IPS DF 6.9 (cell line): ENCODE data around the gene ADAMTS7.
"Not testable (repeated sequence)": the region's sequence is repeated elsewhere in the genome, so short reads cannot be mapped to it uniquely, and the experiment has no call there.

Experiments used
- DNase-seq: peaks from one replicate; pipeline ENCODE4 v3.0.0-alpha.2; 2013; ENCODE audit warnings: low read depth, low spot score
- H3K27ac ChIP-seq: one replicate; pipeline ENCODE4 v1.5.1; 2013; ENCODE audit warnings: low read length, control low read depth
- H3K27me3 ChIP-seq: 2 replicates; pipeline ENCODE4 v1.6.1; 2013; ENCODE audit warnings: mild to moderate bottlenecking, low read length; ENCODE audit not compliant: control insufficient read depth, insufficient read depth
- H3K36me3 ChIP-seq: 2 replicates; pipeline ENCODE4 v1.6.1; 2013; ENCODE audit warnings: low read length; ENCODE audit not compliant: control insufficient read depth, insufficient read depth
- H3K4me1 ChIP-seq: 2 replicates; pipeline ENCODE4 v1.6.1; 2013; ENCODE audit warnings: low read length; ENCODE audit not compliant: control insufficient read depth, insufficient read depth
- H3K4me3 ChIP-seq: 2 replicates; pipeline ENCODE4 v1.5.1; 2013; ENCODE audit warnings: mild to moderate bottlenecking, low read length
- H3K9me3 ChIP-seq: 2 replicates; pipeline ENCODE4 v1.6.1; 2013; ENCODE audit warnings: low read length, inconsistent platforms; ENCODE audit not compliant: control insufficient read depth, insufficient read depth
- WGBS: extraction: QIAGEN DNeasy Blood & Tissue Kit; methylation state at CpG from one replicate; pipeline ENCODE4 v1.1.7; 2013; ENCODE audit warnings: mixed read lengths, missing lambda C conversion rate; ENCODE audit not compliant: insufficient read length, insufficient coverage; 5-methylcytosine and 5-hydroxymethylcytosine counted together

The ADAMTS7 gene

DNA sequence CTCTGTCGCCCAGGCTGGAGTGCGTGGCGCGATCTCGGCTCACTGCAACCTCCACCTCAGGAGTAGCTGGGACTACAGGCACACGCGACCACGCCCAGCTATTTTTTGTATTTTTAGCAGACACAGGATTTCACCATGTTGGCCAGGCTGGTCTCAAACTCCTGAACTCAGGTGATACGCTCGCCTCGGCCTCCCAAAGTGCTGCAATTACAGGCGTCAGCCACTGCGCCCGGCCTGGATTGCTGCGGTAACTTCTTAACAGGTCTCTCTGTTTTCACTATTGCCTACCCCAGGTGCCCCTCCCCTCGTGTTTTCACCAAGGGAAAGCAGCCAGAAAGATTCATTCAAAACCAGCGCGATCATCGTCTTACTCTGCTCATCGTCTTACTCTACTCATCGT, 10.5 kb downstream of the ADAMTS7 start:
- no peaks in the 10 kb centered on the region for H3K9me3 ChIP-seq
- H3K27ac ChIP-seq = no peak overlapping the region
- no peaks in the 10 kb centered on the region for H3K27me3 ChIP-seq
- no peak for DNase-seq
- peaks cover 12% of the 10 kb centered on the region for H3K36me3 ChIP-seq
- no CpG with 5 or more reads among the region's 21 CpGs for WGBS
- H3K4me1 ChIP-seq = peaks cover 4% of the 10 kb centered on the region; the same call in 1 of the 2 replicates
- no peak overlapping the region for H3K4me3 ChIP-seq

DNA sequence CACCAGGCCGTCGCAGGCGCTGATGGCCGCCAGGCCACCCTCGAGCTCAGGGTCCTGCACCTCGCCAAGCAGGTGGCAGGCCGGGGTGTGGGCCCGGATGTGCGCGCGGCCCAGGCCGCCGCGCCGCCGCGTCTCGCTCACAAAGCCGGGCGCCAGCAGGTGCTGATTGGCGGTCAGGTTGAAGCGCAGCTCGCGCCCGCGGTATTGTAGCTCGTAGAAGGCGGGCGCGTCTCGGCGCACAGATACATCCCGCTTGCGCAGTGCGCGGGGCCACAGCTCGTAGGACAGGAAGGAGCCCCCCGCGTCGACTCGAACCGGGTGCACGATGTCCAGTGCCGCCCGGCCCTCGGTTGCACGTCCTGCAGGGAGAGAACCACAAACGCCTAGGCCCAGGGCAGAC, 11.1 kb downstream of the ADAMTS7 start:
- no peak overlapping the region for H3K4me3 ChIP-seq
- no peak for DNase-seq
- H3K4me1 ChIP-seq = peaks cover 4% of the 10 kb centered on the region; the same call in 1 of the 2 replicates
- no peak overlapping the region for H3K27ac ChIP-seq
- H3K36me3 ChIP-seq = peaks cover 14% of the 10 kb centered on the region
- no CpG with 5 or more reads among the region's 48 CpGs for whole genome bisulfite sequencing
- no peaks in the 10 kb centered on the region for H3K9me3 ChIP-seq
- H3K27me3 ChIP-seq = no peaks in the 10 kb centered on the region

- peaks cover 19% of the 10 kb centered on the region for H3K36me3 ChIP-seq
- not testable (repeated sequence) for DNase-seq, H3K27me3 ChIP-seq, H3K9me3 ChIP-seq, H3K27ac ChIP-seq, H3K4me3 ChIP-seq, H3K4me1 ChIP-seq
- WGBS = no CpG with 5 or more reads among the region's 7 CpGs
Observed at GRCh38 chr15:78799102-78799501, 12.2 kb downstream of the ADAMTS7 start.

DNA sequence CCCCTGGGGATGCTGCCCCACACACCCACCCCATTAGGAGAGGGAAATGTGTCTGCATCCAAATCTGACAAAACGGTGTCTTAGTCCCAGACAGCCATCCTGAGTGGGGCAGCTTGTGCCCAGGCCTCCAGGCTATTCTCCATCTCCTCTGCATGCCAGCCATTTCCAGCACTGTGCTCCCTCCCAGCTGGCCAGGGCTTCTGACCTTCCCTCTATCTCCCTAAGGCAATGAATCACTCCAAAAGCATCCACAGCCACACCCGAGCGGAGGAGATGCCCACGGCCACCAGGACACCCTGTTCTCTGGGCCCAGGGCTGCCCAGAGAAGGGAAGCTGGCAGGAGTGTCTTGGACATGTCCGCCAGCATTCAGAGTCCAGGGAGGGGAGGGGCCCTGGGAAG, 12.9 kb downstream of the ADAMTS7 start:
- H3K27ac ChIP-seq, DNase-seq, H3K4me1 ChIP-seq, H3K4me3 ChIP-seq, H3K27me3 ChIP-seq, H3K9me3 ChIP-seq: not testable (repeated sequence)
- peaks cover 19% of the 10 kb centered on the region for H3K36me3 ChIP-seq
- WGBS = no CpG with 5 or more reads among the region's 5 CpGs

DNA sequence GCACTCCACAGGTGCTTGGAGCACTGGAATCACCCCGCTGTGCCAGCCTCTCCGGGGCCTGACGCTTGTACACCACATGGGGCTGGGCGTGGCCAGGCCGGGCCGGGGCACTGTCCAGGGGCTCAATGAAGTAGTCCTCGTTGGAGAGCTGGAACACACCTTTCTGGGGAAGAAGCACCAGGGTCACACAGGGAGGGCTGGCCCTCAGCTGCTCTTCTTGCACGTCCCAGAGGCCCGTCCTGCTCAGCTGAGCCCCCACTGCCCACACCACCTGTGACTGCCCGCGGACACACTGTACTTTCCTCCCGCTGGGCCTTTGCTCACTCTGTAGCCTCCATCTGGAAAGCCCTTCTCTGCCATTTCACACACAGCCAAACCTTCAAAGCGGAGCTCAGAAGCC, 13.3 kb downstream of the ADAMTS7 start:
- WGBS = no CpG with 5 or more reads among the region's 13 CpGs
- Histone ChIP-seq H3K9me3 (no peaks in the 10 kb centered on the region), H3K27ac (no peak overlapping the region), H3K4me1 (no peaks in the 10 kb centered on the region), H3K27me3 (no peaks in the 10 kb centered on the region), H3K36me3 (peaks cover 19% of the 10 kb centered on the region), H3K4me3 (no peak overlapping the region)
- DNase-seq = no peak

DNA sequence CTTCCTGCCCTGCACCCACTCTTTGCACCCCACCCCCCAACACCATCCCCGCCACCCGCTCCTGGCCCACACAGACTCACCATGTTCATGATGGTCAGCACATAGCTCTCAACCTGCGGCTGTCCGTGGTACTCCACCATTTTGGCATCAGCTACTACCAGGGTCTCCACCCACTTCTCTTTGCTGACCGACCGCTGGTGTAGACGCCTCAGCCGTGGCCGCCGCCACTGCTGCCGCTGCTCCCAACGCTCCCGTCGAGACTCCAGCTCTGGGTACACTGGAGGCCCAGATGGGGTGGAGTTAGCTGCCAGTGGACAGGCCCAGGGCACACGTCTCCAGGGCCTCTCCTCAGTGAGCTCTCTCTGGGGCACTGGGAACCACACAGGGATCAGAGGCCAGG, 14.8 kb downstream of the ADAMTS7 start:
- H3K36me3 ChIP-seq = peaks cover 19% of the 10 kb centered on the region
- no CpG with 5 or more reads among the region's 15 CpGs for WGBS
- no peaks in the 10 kb centered on the region for H3K27me3 ChIP-seq
- no peak overlapping the region for H3K27ac ChIP-seq
- H3K4me3 ChIP-seq = no peak overlapping the region
- H3K4me1 ChIP-seq = no peaks in the 10 kb centered on the region
- DNase-seq = no peak
- H3K9me3 ChIP-seq = no peaks in the 10 kb centered on the region

- H3K4me3 ChIP-seq = no peak overlapping the region
- peaks cover 21% of the 10 kb centered on the region for H3K36me3 ChIP-seq
- no peak for DNase-seq
- H3K27me3 ChIP-seq = no peaks in the 10 kb centered on the region
- H3K27ac ChIP-seq = no peak overlapping the region
- H3K9me3 ChIP-seq = no peaks in the 10 kb centered on the region
- no peaks in the 10 kb centered on the region for H3K4me1 ChIP-seq
Observed at GRCh38 chr15:78795043-78795442, 16.2 kb downstream of the ADAMTS7 start.

GRCh38 chr15:78794446-78794845, 16.8 kb downstream of the ADAMTS7 start:
- peaks cover 25% of the 10 kb centered on the region for H3K36me3 ChIP-seq
- H3K27me3 ChIP-seq, H3K9me3 ChIP-seq, H3K27ac ChIP-seq, H3K4me3 ChIP-seq, H3K4me1 ChIP-seq, DNase-seq: not testable (repeated sequence)
- no CpG with 5 or more reads among the region's 4 CpGs for WGBS

DNA sequence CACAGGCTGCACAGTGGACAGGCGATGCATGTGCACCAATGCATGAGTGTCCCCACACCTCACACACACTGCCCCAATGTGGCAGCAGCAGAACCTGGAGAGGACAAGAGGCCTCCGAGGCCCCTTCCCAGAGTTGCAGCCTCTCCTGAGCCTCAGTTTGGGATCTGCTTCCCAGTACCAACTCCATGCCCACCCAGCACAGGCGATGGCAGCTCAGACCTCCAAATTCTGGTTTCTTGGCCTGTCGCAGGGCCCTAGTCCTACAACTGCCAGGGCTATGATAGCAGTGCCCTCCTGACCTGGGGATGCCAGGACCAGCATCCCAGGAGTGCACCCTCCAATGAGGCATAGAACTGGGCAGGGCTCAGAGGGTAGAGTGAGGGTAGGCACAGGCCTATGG, 19.9 kb downstream of the ADAMTS7 start:
- H3K4me1 ChIP-seq = no peaks in the 10 kb centered on the region
- H3K36me3 ChIP-seq = peaks cover 24% of the 10 kb centered on the region
- no CpG with 5 or more reads among the region's 4 CpGs for WGBS
- no peak overlapping the region for H3K4me3 ChIP-seq
- no peak for DNase-seq
- H3K9me3 ChIP-seq = no peaks in the 10 kb centered on the region
- H3K27ac ChIP-seq = no peak overlapping the region
- no peaks in the 10 kb centered on the region for H3K27me3 ChIP-seq

- Histone ChIP-seq H3K27ac (no peak overlapping the region), H3K4me1 (no peaks in the 10 kb centered on the region), H3K9me3 (no peaks in the 10 kb centered on the region), H3K27me3 (no peaks in the 10 kb centered on the region), H3K36me3 (peaks cover 24% of the 10 kb centered on the region), H3K4me3 (no peak overlapping the region)
- no CpG with 5 or more reads among the region's 4 CpGs for WGBS
- DNase-seq = no peak
Observed at GRCh38 chr15:78790027-78790426, 21.2 kb downstream of the ADAMTS7 start.

- Histone ChIP-seq H3K36me3 (peaks cover 22% of the 10 kb centered on the region), H3K9me3 (no peaks in the 10 kb centered on the region)
- no CpG with 5 or more reads among the region's 17 CpGs for WGBS
Observed at GRCh38 chr15:78789615-78790014, 21.6 kb downstream of the ADAMTS7 start.

More at GRCh38 chr15:78789615-78790014, 21.6 kb downstream of the ADAMTS7 start:
- no peak overlapping the region for H3K27ac ChIP-seq
- no peaks in the 10 kb centered on the region for H3K27me3 ChIP-seq
- H3K4me3 ChIP-seq = no peak overlapping the region
- no peak for DNase-seq
- no peaks in the 10 kb centered on the region for H3K4me1 ChIP-seq
